Upper lobe of left lung (tissue), 6 donors: ENCODE data around the gene HESX1. TPM values are rescaled to one million over a fixed set of nuclear protein-coding genes. Genes with fewer than 3 reads are reported as not detected.

Experiments used
- ATAC-seq, 2 donors: fragments of 200-7000 bp; cut with Tn5 transposase; one replicate each; pipeline ENCODE4 v1.9.1; 2022; ENCODE audit warnings: mild to moderate bottlenecking in 2 of 2, moderate library complexity in 2 of 2; ENCODE audit not compliant: low FRiP score in 2 of 2
- DNase-seq, 2 donors: peaks; one replicate each; pipeline ENCODE4 v3.0.0-alpha.2; 2019 to 2020
- H3K27ac ChIP-seq, 4 donors: fragments of 200-600 bp; sonication (generic); one replicate each; pipeline ENCODE4 v1.5.1; 2016 to 2019
- H3K27me3 ChIP-seq, 4 donors: fragments of 200-600 bp; sonication (generic); one replicate each; pipeline ENCODE4 v1.5.1; 2017 to 2019
- H3K36me3 ChIP-seq, 4 donors: fragments of 200-600 bp; sonication (generic); one replicate each; pipeline ENCODE4 v1.5.1; 2016 to 2019
- H3K4me1 ChIP-seq, 4 donors: fragments of 200-600 bp; sonication (generic); one replicate each; pipeline ENCODE4 v1.5.1; 2018 to 2019
- H3K4me3 ChIP-seq, 4 donors: fragments of 200-600 bp; sonication (generic); one replicate each; pipeline ENCODE4 v1.5.1; 2017 to 2019; ENCODE audit warnings: mild to moderate bottlenecking in 2 of 4, moderate library complexity in 1 of 4
- H3K9me3 ChIP-seq, 4 donors: fragments of 200-600 bp; sonication (generic); one replicate each; pipeline ENCODE4 v1.5.1; 2018 to 2019
- CTCF ChIP-seq, 6 experiments: fragments of 450-650 bp in 4 of 6; fragments of 200-600 bp in 2 of 6; sonication (generic) in 2 of 6; IDR thresholded peaks; one replicate each; pipeline ENCODE4 v1.5.1; 2016 to 2019; ENCODE audit warnings: antibody characterized with exemption in 6 of 6
- EP300 ChIP-seq, 4 donors: sonication (generic); formaldehyde crosslinking; IDR thresholded peaks; one replicate each; pipeline ENCODE4 v1.5.1; 2017; ENCODE audit warnings: antibody characterized with exemption in 4 of 4, control low read depth in 2 of 4
- POLR2A ChIP-seq, 4 donors: fragments of 450-650 bp; IDR thresholded peaks; one replicate each; pipeline ENCODE4 v1.5.1; 2016 to 2017; ENCODE audit warnings: antibody characterized with exemption in 4 of 4, mild to moderate bottlenecking in 2 of 4
- POLR2AphosphoS5 ChIP-seq, 2 donors: sonication (generic); formaldehyde crosslinking; IDR thresholded peaks; one replicate each; pipeline ENCODE4 v1.5.1; 2017; ENCODE audit warnings: antibody characterized with exemption in 2 of 2
- WGBS, 2 donors: methylation state at CpG; one replicate each; pipeline ENCODE4 v1.1.5; 2017 to 2018; 5-methylcytosine and 5-hydroxymethylcytosine counted together
- total RNA-seq, 6 donors: library from RNA; depleted of rRNA in 4 of 6; stranded (reverse); fragments of >200 nt in 4 of 6; gene quantifications; one replicate each; pipeline versions ENCODE4 v1.1.0 to v1.2.1, GENCODE V29; 2016 to 2021
- donor health status: DM: no; HTN: no; CAD: no; lungs with moderate emphysema.
- donor health status: DM: no; HTN: yes; CAD: no; lungs with severe emphysema.

The HESX1 gene
- total RNA-seq, 6 donors from 2014 or later, result 0.74 to 2.1 (median 0.91) TPM; not detected in 1

GRCh38 chr3:57165641-57166040 lies 34.1 kb downstream of the HESX1 start:
- Histone ChIP-seq H3K4me1 (peaks cover 12 to 30% (median 22%) of the 10 kb centered on the region in 4 donors), H3K27me3 (peaks cover 0 to 11% (median 6%) of the 10 kb centered on the region in 4 donors), H3K36me3 (no peaks in the 10 kb centered on the region), H3K9me3 (no peaks in the 10 kb centered on the region), H3K27ac (no peak overlapping the region), H3K4me3 (peak overlapping the region in 1 of 4 donors; percentile 90)
- TF ChIP-seq POLR2AphosphoS5 (IDR thresholded peaks at IDR 0.05) (no peak), EP300 (IDR thresholded peaks at IDR 0.05) (no peak), POLR2A (IDR thresholded peaks at IDR 0.05) (no peak), CTCF (IDR thresholded peaks at IDR 0.05) (no peak)
- 16 to 32% methylated on average over 4 of the region's 4 CpGs for WGBS, 2 donors
- ATAC-seq, result no peak
- no peak for DNase-seq

GRCh38 chr3:57164657-57165573 lies 34.9 kb downstream of the HESX1 start, which contains the start of gene IL17RD:
IL17RD (minus strand) TSS chr3:57165353; CDS start chr3:57165286, 67 bp downstream.
- Histone ChIP-seq H3K27ac (no peak within 1 kb of the TSS), H3K36me3 (no peaks in the 10 kb centered on the region), H3K9me3 (no peaks in the 10 kb centered on the region), H3K4me3 (peak within 1 kb of the TSS; percentile 66 to 90 (median 78)), H3K27me3 (peaks cover 0 to 11% (median 6%) of the 10 kb centered on the region in 4 donors), H3K4me1 (peaks cover 12 to 23% (median 17%) of the 10 kb centered on the region in 4 donors)
- DNase-seq (peak; percentile 76 to 94), ATAC-seq (peak; percentile 73 to 92)
- TF ChIP-seq CTCF (IDR thresholded peaks at IDR 0.05), result peak in 2 of 6 experiments; percentile 7 to 8
- no peak for TF ChIP-seq POLR2A (IDR thresholded peaks at IDR 0.05)
- WGBS, 2 donors, result 0 to 1% methylated on average over 3 to 11 of the region's 98 CpGs

- ATAC-seq (peak; percentile 44 to 55), DNase-seq (peak in 1 of 2 donors; percentile 68)
- Histone ChIP-seq H3K27ac (no peak overlapping the region), H3K36me3 (no peaks in the 10 kb centered on the region), H3K9me3 (no peaks in the 10 kb centered on the region), H3K4me1 (peaks cover 9 to 23% (median 16%) of the 10 kb centered on the region in 4 donors), H3K27me3 (peaks cover 0 to 11% (median 6%) of the 10 kb centered on the region in 4 donors), H3K4me3 (peak overlapping the region; percentile 66 to 90 (median 78))
- no peak for TF ChIP-seq POLR2AphosphoS5 (IDR thresholded peaks at IDR 0.05)
- TF ChIP-seq POLR2A (IDR thresholded peaks at IDR 0.05), result no peak
- TF ChIP-seq EP300 (IDR thresholded peaks at IDR 0.05), result no peak
- TF ChIP-seq CTCF (IDR thresholded peaks at IDR 0.05), result no peak
- WGBS, 2 donors, result 11 to 20% methylated on average over 1 to 20 of the region's 30 CpGs
These were observed 35.5 kb downstream of the HESX1 start for GRCh38 chr3:57164217-57164656.

- ATAC-seq (peak in 1 of 2 donors; percentile 22), DNase-seq (no peak)
- Histone ChIP-seq H3K36me3 (no peaks in the 10 kb centered on the region), H3K4me1 (peaks cover 9 to 26% (median 17%) of the 10 kb centered on the region in 4 donors), H3K4me3 (peak overlapping the region in 1 of 4 donors; percentile 90), H3K27ac (no peak overlapping the region), H3K27me3 (peaks cover 0 to 11% (median 6%) of the 10 kb centered on the region in 4 donors), H3K9me3 (no peaks in the 10 kb centered on the region)
- 40 to 81% methylated on average over 6 to 8 of the region's 8 CpGs for WGBS, 2 donors
- no peak for TF ChIP-seq POLR2A (IDR thresholded peaks at IDR 0.05)
- no peak for TF ChIP-seq CTCF (IDR thresholded peaks at IDR 0.05)
- TF ChIP-seq POLR2AphosphoS5 (IDR thresholded peaks at IDR 0.05), result no peak
- TF ChIP-seq EP300 (IDR thresholded peaks at IDR 0.05), result no peak
These were observed 36.0 kb downstream of the HESX1 start for GRCh38 chr3:57163751-57164150.
